CD8-positive, alpha-beta memory T cell (primary cell): ENCODE measurements around the gene HBD. TPM values are rescaled to one million over a fixed set of nuclear protein-coding genes. Genes with fewer than 3 reads are reported as not detected.

Experiments
- CTCF ChIA-PET: fragments of 350-600 bp; sonication (Branson Sonifier 250); formaldehyde crosslinking; loops from one replicate; lab custom pipeline; 2021; ENCODE audit warnings: antibody characterized with exemption; lab: Charles Lee
- POLR2A ChIA-PET: fragments of 350-600 bp; sonication (Branson Sonifier 250); formaldehyde crosslinking; loops from one replicate; lab custom pipeline; 2021; ENCODE audit warnings: antibody characterized with exemption; lab: Charles Lee
- DNase-seq, 5 donors: peaks; one replicate each; pipeline versions ENCODE4 v3.0.0 to v3.0.0-alpha.2; 2020 to 2022; ENCODE audit warnings: mixed read lengths in 1 of 5
- H3K27ac ChIP-seq: one replicate; pipeline ENCODE4 v1.7.0; 2013; ENCODE audit warnings: low read depth, mild to moderate bottlenecking, low read length, moderate library complexity
- H3K27me3 ChIP-seq: 2 replicates; pipeline ENCODE4 v1.7.0; 2013; ENCODE audit warnings: low read length, mild to moderate bottlenecking; ENCODE audit not compliant: insufficient read depth, poor library complexity, severe bottlenecking
- H3K36me3 ChIP-seq: 2 replicates; pipeline ENCODE4 v1.7.0; 2013; ENCODE audit warnings: mild to moderate bottlenecking, low read length, moderate library complexity; ENCODE audit not compliant: insufficient read depth
- H3K4me1 ChIP-seq: 2 replicates; pipeline ENCODE4 v1.7.0; 2013; ENCODE audit warnings: mild to moderate bottlenecking, low read length, moderate library complexity; ENCODE audit not compliant: insufficient read depth
- H3K4me3 ChIP-seq: 2 replicates; pipeline ENCODE4 v1.7.0; 2013; ENCODE audit warnings: mild to moderate bottlenecking, low read length
- H3K9me3 ChIP-seq: 2 replicates; pipeline ENCODE4 v1.7.0; 2013; ENCODE audit warnings: mild to moderate bottlenecking, low read length
- H3K27ac Mint-ChIP-seq, 8 donors: one replicate each; pipeline ENCODE4 v1.8.0; 2020 to 2021; ENCODE audit warnings: mixed read lengths in 8 of 8, mild to moderate bottlenecking in 6 of 8, inconsistent platforms in 3 of 8, moderate library complexity in 3 of 8
- H3K27me3 Mint-ChIP-seq, 2 donors: one replicate each; pipeline ENCODE4 v1.8.0; 2020 to 2021; ENCODE audit warnings: mixed read lengths in 2 of 2, mild to moderate bottlenecking in 1 of 2, moderate library complexity in 1 of 2
- H3K36me3 Mint-ChIP-seq, 3 donors: one replicate each; pipeline ENCODE4 v1.8.0; 2020 to 2021; ENCODE audit warnings: mixed read lengths in 3 of 3, inconsistent platforms in 1 of 3, mild to moderate bottlenecking in 1 of 3
- H3K4me1 Mint-ChIP-seq, 3 donors: one replicate each; pipeline ENCODE4 v1.8.0; 2020 to 2021; ENCODE audit warnings: mixed read lengths in 3 of 3, inconsistent platforms in 1 of 3, mild to moderate bottlenecking in 1 of 3
- H3K4me3 Mint-ChIP-seq, 7 donors: one replicate each; pipeline ENCODE4 v1.8.0; 2020 to 2021; ENCODE audit warnings: mixed read lengths in 7 of 7, mild to moderate bottlenecking in 6 of 7, moderate library complexity in 4 of 7, inconsistent platforms in 2 of 7
- H3K9me3 Mint-ChIP-seq, 5 donors: one replicate each; pipeline ENCODE4 v1.8.0; 2020 to 2022; ENCODE audit warnings: mixed read lengths in 5 of 5, mild to moderate bottlenecking in 3 of 5, moderate library complexity in 2 of 5, inconsistent platforms in 1 of 5
- polyA plus RNA-seq: library from polyadenylated mRNA; unstranded; fragments of 300-500 nt; fragmentation: Illumina TruSeq; gene quantifications from one replicate; pipeline ENCODE4 v1.2.3, GENCODE V29; 2021
- total RNA-seq, 2 experiments: library from RNA; stranded (reverse); gene quantifications; one replicate each; pipeline ENCODE4 v1.2.3, GENCODE V29; 2021

Gene HBD
- total and polyA plus RNA-seq, 3 experiments from 2014 or later = not detected

DNA sequence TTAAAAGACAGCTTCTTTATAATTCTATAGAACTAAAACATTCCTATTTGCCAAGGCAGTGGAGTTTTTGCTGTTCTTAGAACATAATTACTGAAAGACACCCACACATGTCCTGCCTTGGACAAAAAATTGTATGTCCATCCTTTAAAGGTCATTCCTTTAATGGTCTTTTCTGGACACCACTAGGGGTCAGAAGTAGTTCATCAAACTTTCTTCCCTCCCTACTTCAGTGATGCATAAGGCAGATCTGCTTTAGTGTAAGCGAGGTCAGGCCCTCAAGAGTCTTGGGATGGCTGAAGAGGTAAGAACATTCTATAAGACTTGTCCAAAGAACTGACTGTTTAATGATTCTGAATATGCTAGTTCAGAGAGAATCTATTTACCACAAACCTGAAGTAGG is 29.5 kb downstream of the HBD start:
- Mint-ChIP-seq H3K27ac (no peak overlapping the region), H3K4me3 (no peak overlapping the region), H3K36me3 (no peaks in the 10 kb centered on the region), H3K9me3 (no peaks in the 10 kb centered on the region), H3K27me3 (peaks cover 0 to 4% of the 10 kb centered on the region in 2 donors), H3K4me1 (no peaks in the 10 kb centered on the region)
- no peaks in the 10 kb centered on the region for H3K27me3 ChIP-seq
- no peak overlapping the region for H3K4me3 ChIP-seq
- H3K4me1 ChIP-seq = no peaks in the 10 kb centered on the region
- H3K9me3 ChIP-seq = no peaks in the 10 kb centered on the region
- DNase-seq = no peak
- no peaks in the 10 kb centered on the region for H3K36me3 ChIP-seq
- CTCF ChIA-PET = no interaction called here
- POLR2A ChIA-PET = no interaction called here
- H3K27ac ChIP-seq = no peak overlapping the region

DNA sequence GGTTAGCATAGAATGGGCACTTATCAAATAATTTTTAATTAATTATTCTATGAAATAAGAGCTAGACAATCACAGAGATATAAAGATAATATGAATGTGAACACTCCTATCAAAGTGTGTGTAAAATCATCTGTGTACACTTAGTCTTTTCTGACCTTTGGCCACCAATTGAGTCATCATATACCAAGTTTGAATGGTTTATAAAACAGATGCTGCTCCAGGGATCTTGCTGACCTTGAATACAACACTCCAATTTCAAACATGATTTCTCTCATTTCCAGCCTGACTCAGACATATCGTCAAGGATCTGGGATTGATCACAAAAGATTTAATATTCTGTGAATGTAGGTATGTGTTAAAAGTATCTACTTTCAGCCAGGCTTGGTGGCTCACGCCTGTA is 30.9 kb downstream of the HBD start:
- Mint-ChIP-seq H3K4me3 (no peak overlapping the region), H3K9me3 (no peaks in the 10 kb centered on the region), H3K27ac (no peak overlapping the region), H3K36me3 (no peaks in the 10 kb centered on the region), H3K27me3 (peaks cover 0 to 3% of the 10 kb centered on the region in 2 donors), H3K4me1 (no peaks in the 10 kb centered on the region)
- H3K9me3 ChIP-seq = no peaks in the 10 kb centered on the region
- CTCF ChIA-PET = no interaction called here
- H3K36me3 ChIP-seq = no peaks in the 10 kb centered on the region
- no peak overlapping the region for H3K4me3 ChIP-seq
- POLR2A ChIA-PET = no interaction called here
- no peak for DNase-seq
- H3K27me3 ChIP-seq = no peaks in the 10 kb centered on the region
- no peaks in the 10 kb centered on the region for H3K4me1 ChIP-seq
- no peak overlapping the region for H3K27ac ChIP-seq

DNA sequence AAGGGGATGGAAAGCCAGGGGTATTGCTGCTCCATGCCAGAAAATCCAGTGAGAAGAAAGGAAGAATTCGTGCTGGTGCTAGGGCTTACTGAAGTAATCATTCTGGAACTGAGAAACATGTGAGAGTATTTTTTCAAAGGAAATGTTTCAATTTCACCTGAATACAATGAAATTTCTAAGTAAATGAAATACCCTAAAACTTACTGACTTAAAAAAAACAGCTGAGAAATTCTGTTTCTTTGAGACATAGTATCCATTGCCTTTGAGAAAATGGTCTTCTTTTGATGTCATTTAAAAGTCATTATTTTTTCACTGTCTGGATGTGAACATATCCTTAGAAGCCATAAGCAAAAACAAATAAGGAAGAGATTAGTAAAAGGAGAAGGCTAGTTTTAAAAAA is 33.7 kb downstream of the HBD start, which contains the start of gene OR51V1:
TSS of gene OR51V1 (minus strand) at position 101 of the 400 bp plus-strand sequence. CDS start at position 101, 0 bp downstream.
- CTCF ChIA-PET = no interaction called here
- H3K4me1 Mint-ChIP-seq = no peaks in the 10 kb centered on the region

DNA sequence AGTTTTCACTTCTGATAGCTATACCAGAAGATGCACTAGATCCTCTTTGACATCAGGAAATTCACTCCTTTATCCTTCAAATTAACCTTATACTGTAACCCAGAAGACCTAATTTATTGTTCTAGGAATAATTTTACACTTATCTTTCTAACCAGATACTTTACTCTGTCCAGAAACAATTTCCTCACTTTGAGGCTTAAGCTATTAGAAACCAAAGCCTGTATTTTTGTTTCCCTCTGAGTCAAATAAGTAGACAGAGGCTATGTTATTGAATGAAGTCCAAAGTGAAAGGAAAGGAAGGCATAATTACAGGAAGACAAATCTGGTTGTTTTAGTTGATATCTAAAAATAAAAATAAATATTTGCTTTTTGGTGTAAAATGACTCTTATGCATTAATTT is 36.0 kb downstream of the HBD start:
- CTCF ChIA-PET = no interaction called here

More for the DNA sequence above, 33.7 kb downstream of the HBD start, which contains the start of gene OR51V1:
- no peak within 1 kb of the TSS for H3K4me3 Mint-ChIP-seq
- Histone ChIP-seq H3K36me3 (no peaks in the 10 kb centered on the region), H3K4me3 (no peak within 1 kb of the TSS), H3K27ac (no peak within 1 kb of the TSS), H3K9me3 (no peaks in the 10 kb centered on the region), H3K27me3 (no peaks in the 10 kb centered on the region), H3K4me1 (no peaks in the 10 kb centered on the region)
- no peaks in the 10 kb centered on the region for H3K36me3 Mint-ChIP-seq
- peaks cover 0 to 3% of the 10 kb centered on the region in 2 donors for H3K27me3 Mint-ChIP-seq
- H3K9me3 Mint-ChIP-seq = no peaks in the 10 kb centered on the region
- POLR2A ChIA-PET = no interaction called here
- no peak within 1 kb of the TSS for H3K27ac Mint-ChIP-seq
- no peak for DNase-seq

DNA sequence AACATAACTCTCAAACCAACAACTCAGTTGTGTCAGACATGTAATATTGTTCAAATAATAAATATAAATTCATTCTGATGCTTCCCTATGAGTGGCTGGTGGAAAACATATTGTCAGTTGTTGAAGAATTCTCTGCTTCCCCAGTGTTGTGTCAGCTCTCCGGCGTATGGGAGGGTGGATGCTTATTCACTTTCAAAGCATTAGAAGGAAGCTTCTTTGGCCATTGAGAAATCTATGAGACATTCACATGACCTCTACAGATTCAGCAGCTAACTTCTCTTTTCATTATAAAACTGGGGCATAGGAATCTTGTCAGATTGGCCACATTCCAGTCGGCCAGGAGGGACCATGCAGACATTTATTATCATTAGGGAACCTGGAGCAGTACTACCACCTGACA is 36.7 kb downstream of the HBD start:
- Histone ChIP-seq H3K27me3 (no peaks in the 10 kb centered on the region), H3K36me3 (no peaks in the 10 kb centered on the region), H3K9me3 (no peaks in the 10 kb centered on the region), H3K4me3 (no peak overlapping the region), H3K27ac (no peak overlapping the region), H3K4me1 (no peaks in the 10 kb centered on the region)
- Mint-ChIP-seq H3K27ac (no peak overlapping the region), H3K9me3 (peaks cover 0 to 3% (median 0%) of the 10 kb centered on the region in 5 donors), H3K4me1 (no peaks in the 10 kb centered on the region), H3K27me3 (peaks cover 0 to 2% of the 10 kb centered on the region in 2 donors), H3K4me3 (no peak overlapping the region), H3K36me3 (no peaks in the 10 kb centered on the region)
- DNase-seq = no peak
- POLR2A ChIA-PET = no interaction called here
- CTCF ChIA-PET = no interaction called here

More for the DNA sequence above, 36.0 kb downstream of the HBD start:
- Histone ChIP-seq H3K27ac (no peak overlapping the region), H3K4me1 (no peaks in the 10 kb centered on the region), H3K36me3 (no peaks in the 10 kb centered on the region), H3K4me3 (no peak overlapping the region), H3K9me3 (no peaks in the 10 kb centered on the region), H3K27me3 (no peaks in the 10 kb centered on the region)
- Mint-ChIP-seq H3K27ac (no peak overlapping the region), H3K4me1 (no peaks in the 10 kb centered on the region), H3K36me3 (no peaks in the 10 kb centered on the region), H3K27me3 (peaks cover 0 to 4% of the 10 kb centered on the region in 2 donors), H3K4me3 (no peak overlapping the region), H3K9me3 (peaks cover 0 to 3% (median 0%) of the 10 kb centered on the region in 5 donors)
- no peak for DNase-seq
- POLR2A ChIA-PET = no interaction called here

DNA sequence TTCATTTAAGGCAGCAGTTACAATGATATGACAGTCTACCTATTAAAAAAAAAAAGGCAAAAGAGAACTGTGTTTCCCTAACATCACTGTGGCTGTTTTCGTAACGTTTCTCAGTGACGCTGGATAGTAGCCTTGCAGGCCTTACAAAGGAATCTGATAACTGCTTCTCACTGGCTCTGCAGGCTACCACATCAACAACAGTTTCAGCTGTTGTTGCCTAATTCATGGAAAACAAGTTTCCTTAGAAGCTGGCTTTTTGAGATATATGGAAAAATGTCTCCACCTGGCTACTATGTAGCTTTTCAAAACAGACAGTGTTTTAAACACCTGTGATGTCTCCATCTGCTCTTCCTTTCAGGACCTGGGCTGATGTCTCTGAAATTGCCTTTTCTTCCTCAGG is 37.6 kb downstream of the HBD start:
- no peaks in the 10 kb centered on the region for H3K27me3 ChIP-seq
- no peaks in the 10 kb centered on the region for H3K36me3 ChIP-seq
- Mint-ChIP-seq H3K4me3 (no peak overlapping the region), H3K27me3 (peaks cover 0 to 2% of the 10 kb centered on the region in 2 donors), H3K9me3 (peaks cover 0 to 3% (median under 1%) of the 10 kb centered on the region in 5 donors), H3K27ac (no peak overlapping the region), H3K4me1 (no peaks in the 10 kb centered on the region), H3K36me3 (no peaks in the 10 kb centered on the region)
- CTCF ChIA-PET = no interaction called here
- H3K4me1 ChIP-seq = no peaks in the 10 kb centered on the region
- POLR2A ChIA-PET = no interaction called here
- no peak for DNase-seq
- no peaks in the 10 kb centered on the region for H3K9me3 ChIP-seq
- H3K27ac ChIP-seq = no peak overlapping the region
- H3K4me3 ChIP-seq = no peak overlapping the region

DNA sequence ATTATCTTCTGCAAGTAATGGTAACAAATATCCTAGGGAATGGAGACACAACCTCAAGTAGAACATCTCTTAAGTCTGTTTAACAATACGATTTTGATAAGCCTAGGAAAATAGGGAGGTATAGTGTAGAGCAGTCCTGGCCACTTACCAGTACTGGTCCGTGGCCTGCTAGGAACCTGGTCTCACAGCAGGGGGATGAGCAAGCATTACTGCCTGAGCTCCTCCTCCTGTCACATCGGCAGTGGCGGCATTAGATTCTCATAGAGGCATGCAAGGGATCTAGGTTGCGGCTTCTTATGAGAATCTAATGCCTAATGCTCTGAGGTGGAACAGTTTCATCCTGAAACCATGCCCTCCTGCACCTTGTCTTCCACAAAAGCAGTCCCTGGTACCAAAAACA is 38.2 kb downstream of the HBD start:
- no peaks in the 10 kb centered on the region for H3K4me1 ChIP-seq
- H3K27ac ChIP-seq = no peak overlapping the region
- peaks cover 0 to 7% (median 2%) of the 10 kb centered on the region in 5 donors for H3K9me3 Mint-ChIP-seq
- CTCF ChIA-PET = no interaction called here
- peaks cover 0 to 2% of the 10 kb centered on the region in 2 donors for H3K27me3 Mint-ChIP-seq
- no peaks in the 10 kb centered on the region for H3K27me3 ChIP-seq
- no peaks in the 10 kb centered on the region for H3K36me3 ChIP-seq
- H3K4me1 Mint-ChIP-seq = no peaks in the 10 kb centered on the region
- H3K36me3 Mint-ChIP-seq = no peaks in the 10 kb centered on the region
- no peak overlapping the region for H3K4me3 ChIP-seq
- no peaks in the 10 kb centered on the region for H3K9me3 ChIP-seq
- no peak overlapping the region for H3K4me3 Mint-ChIP-seq
- POLR2A ChIA-PET = no interaction called here
- no peak overlapping the region for H3K27ac Mint-ChIP-seq
- no peak for DNase-seq

DNA sequence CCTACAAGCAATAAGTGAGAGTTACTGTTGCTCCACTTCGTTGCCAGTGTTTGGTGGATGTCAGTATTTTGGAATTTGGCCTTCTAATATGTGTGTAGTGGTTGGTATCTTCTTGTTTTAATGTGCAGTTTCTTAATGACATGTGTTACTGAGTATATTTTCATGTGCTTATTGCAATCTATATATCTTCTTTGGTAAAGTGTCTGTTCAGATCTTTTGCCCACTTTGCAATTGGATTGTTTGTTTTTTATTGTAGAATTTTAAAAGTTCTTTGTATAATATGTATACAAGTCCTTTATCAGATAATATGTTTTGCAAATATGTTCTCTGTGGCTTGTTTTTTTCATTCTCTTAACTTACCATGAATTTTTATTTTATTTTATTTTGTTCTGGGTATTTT is 41.5 kb downstream of the HBD start:
- H3K4me1 Mint-ChIP-seq = no peaks in the 10 kb centered on the region
- POLR2A ChIA-PET = no interaction called here

More for the DNA sequence above, 41.5 kb downstream of the HBD start:
- no peaks in the 10 kb centered on the region for H3K4me1 ChIP-seq
- Mint-ChIP-seq H3K9me3 (peaks cover 2 to 12% (median 8%) of the 10 kb centered on the region in 5 donors), H3K4me3 (no peak overlapping the region), H3K27me3 (peaks cover 0 to 1% of the 10 kb centered on the region in 2 donors), H3K36me3 (no peaks in the 10 kb centered on the region), H3K27ac (no peak overlapping the region)
- no peak overlapping the region for H3K4me3 ChIP-seq
- H3K27me3 ChIP-seq = no peaks in the 10 kb centered on the region
- H3K9me3 ChIP-seq = no peaks in the 10 kb centered on the region
- no peak overlapping the region for H3K27ac ChIP-seq
- CTCF ChIA-PET = no interaction called here
- no peak for DNase-seq
- no peaks in the 10 kb centered on the region for H3K36me3 ChIP-seq
